Cardiac muscle cell (in vitro differentiated cells and primary cell): ENCODE data around the gene KCNAB2. TPM values are rescaled to one million over a fixed set of nuclear protein-coding genes. Genes with fewer than 3 reads are reported as not detected.

ENCODE experiments used
- DNase-seq, 2 donors: peaks; one replicate each; pipeline versions ENCODE4 v3.0.0 to v3.0.0-alpha.2; 2010 to 2017; ENCODE audit warnings: low read depth in 1 of 2, low spot score in 1 of 2
- H3K27ac ChIP-seq: fragments of 200-600 bp; sonication (generic); 2 replicates; pipeline ENCODE4 v1.5.1; 2016
- H3K27me3 ChIP-seq: fragments of 200-600 bp; sonication (generic); 2 replicates; pipeline ENCODE4 v1.6.0; 2016; ENCODE audit warnings: control low read depth
- H3K36me3 ChIP-seq: fragments of 200-600 bp; sonication (generic); 2 replicates; pipeline ENCODE4 v1.5.1; 2016; ENCODE audit warnings: control low read depth
- H3K4me1 ChIP-seq: fragments of 200-600 bp; sonication (generic); 2 replicates; pipeline ENCODE4 v1.8.1; 2017; ENCODE audit warnings: low read depth, mild to moderate bottlenecking, mixed run types
- H3K4me3 ChIP-seq: fragments of 200-600 bp; sonication (generic); 2 replicates; pipeline ENCODE4 v1.5.1; 2016; ENCODE audit warnings: mild to moderate bottlenecking
- H3K9me3 ChIP-seq: fragments of 200-600 bp; sonication (generic); 2 replicates; pipeline ENCODE4 v1.5.1; 2017; ENCODE audit warnings: low read depth, mild to moderate bottlenecking, control low read depth
- CTCF ChIP-seq: IDR thresholded peaks from 2 replicates; pipeline ENCODE4 v1.5.1; 2012; ENCODE audit warnings: low read depth, mild to moderate bottlenecking, low read length
- polyA plus RNA-seq: library from polyadenylated mRNA; unstranded; fragments of >200 nt; fragmentation: Nextera tagmentation; extraction: Ambion mirVana; gene quantifications from 2 replicates; pipeline ENCODE4 v1.2.1, GENCODE V29; 2016
- total RNA-seq: library from RNA; depleted of rRNA; stranded (reverse); fragments of >200 nt; gene quantifications from 2 replicates; pipeline ENCODE4 v1.2.3, GENCODE V29; 2016

The KCNAB2 gene
- total and polyA plus RNA-seq, 2 experiments from 2014 or later = 5.5 to 10.8 TPM

- no peak for DNase-seq
- H3K4me3 ChIP-seq = no peak overlapping the region
- H3K4me1 ChIP-seq = peaks cover 4% of the 10 kb centered on the region
- peaks cover 34% of the 10 kb centered on the region for H3K27me3 ChIP-seq
- no peaks in the 10 kb centered on the region for H3K36me3 ChIP-seq
- no peak overlapping the region for H3K27ac ChIP-seq
- H3K9me3 ChIP-seq = no peaks in the 10 kb centered on the region
- TF ChIP-seq CTCF = no peak
These were observed 2.6 kb downstream of the KCNAB2 start for GRCh38 chr1:6048179-6048867.

- TF ChIP-seq CTCF = no peak
- Histone ChIP-seq H3K9me3 (no peaks in the 10 kb centered on the region), H3K27me3 (peaks cover 39% of the 10 kb centered on the region), H3K27ac (no peak overlapping the region), H3K4me3 (no peak overlapping the region), H3K36me3 (no peaks in the 10 kb centered on the region), H3K4me1 (peaks cover 4% of the 10 kb centered on the region)
- no peak for DNase-seq
These were observed 3.7 kb downstream of the KCNAB2 start for GRCh38 chr1:6049419-6049818.

GRCh38 chr1:6051423-6051822, 5.7 kb downstream of the KCNAB2 start:
- no peak for DNase-seq
- H3K27ac ChIP-seq = no peak overlapping the region
- TF ChIP-seq CTCF = no peak

GRCh38 chr1:6052543-6053205, 7.0 kb downstream of the KCNAB2 start:
- Histone ChIP-seq H3K27me3 (peaks cover 46% of the 10 kb centered on the region), H3K4me3 (no peak overlapping the region), H3K27ac (no peak overlapping the region), H3K36me3 (no peaks in the 10 kb centered on the region), H3K4me1 (peaks cover 4% of the 10 kb centered on the region), H3K9me3 (no peaks in the 10 kb centered on the region)
- peak; percentile 76 to 93 for DNase-seq
- peak; percentile 55 for TF ChIP-seq CTCF

More at GRCh38 chr1:6051423-6051822, 5.7 kb downstream of the KCNAB2 start:
- Histone ChIP-seq H3K4me1 (peaks cover 4% of the 10 kb centered on the region), H3K27me3 (peaks cover 44% of the 10 kb centered on the region), H3K36me3 (no peaks in the 10 kb centered on the region), H3K9me3 (no peaks in the 10 kb centered on the region), H3K4me3 (no peak overlapping the region)

- no peak for TF ChIP-seq CTCF
- H3K27me3 ChIP-seq = peaks cover 46% of the 10 kb centered on the region
- no peak overlapping the region for H3K27ac ChIP-seq
- no peak for DNase-seq
- no peak overlapping the region for H3K4me3 ChIP-seq
- peaks cover 4% of the 10 kb centered on the region for H3K4me1 ChIP-seq
- no peaks in the 10 kb centered on the region for H3K36me3 ChIP-seq
- H3K9me3 ChIP-seq = no peaks in the 10 kb centered on the region
These were observed 7.5 kb downstream of the KCNAB2 start for GRCh38 chr1:6053206-6053546.
